HepG2 (cell line): ENCODE results near the gene CIAO2A.

ENCODE experiments used
- ARNTL ChIP-seq: sonication (generic); formaldehyde crosslinking; IDR thresholded peaks from 2 replicates; pipeline ENCODE4 v1.4.0; 2020; ENCODE audit warnings: mild to moderate bottlenecking, missing genetic modification reagents
- FUBP1 ChIP-seq: sonication (generic); formaldehyde crosslinking; IDR thresholded peaks from 2 replicates; pipeline ENCODE4 v1.5.1; 2020; ENCODE audit warnings: missing genetic modification reagents, mild to moderate bottlenecking, borderline replicate concordance
- RFX5 ChIP-seq: IDR thresholded peaks from 2 replicates; pipeline ENCODE4 v1.6.1; 2011; ENCODE audit warnings: low read depth, low read length, improper control_type of control experiment
- SALL2 ChIP-seq: sonication (generic); formaldehyde crosslinking; IDR thresholded peaks from 2 replicates; pipeline ENCODE4 v1.8.1; 2023; ENCODE audit warnings: mild to moderate bottlenecking, missing genetic modification reagents, inconsistent platforms
- TCF7L2 ChIP-seq: IDR thresholded peaks from 2 replicates; pipeline ENCODE4 v1.6.1; 2011; ENCODE audit warnings: mild to moderate bottlenecking, low read depth, low read length, moderate library complexity
- TP53 ChIP-seq: sonication (generic); formaldehyde crosslinking; conservative IDR thresholded peaks from 2 replicates; pipeline ENCODE4 v1.4.0; 2020; ENCODE audit warnings: missing genetic modification reagents
- ZNF274 ChIP-seq: sonication (generic); formaldehyde crosslinking; IDR thresholded peaks from 2 replicates; pipeline ENCODE4 v1.5.1; 2020; ENCODE audit warnings: mild to moderate bottlenecking, missing genetic modification reagents
- TF ChIP-seq, protein P1 (sequence below): sonication (generic); formaldehyde crosslinking; IDR thresholded peaks from 2 replicates; pipeline ENCODE4 v1.5.0; 2020; ENCODE audit warnings: mild to moderate bottlenecking, missing genetic modification reagents, moderate library complexity
- TF ChIP-seq, protein P2 (sequence below): IDR thresholded peaks from 2 replicates; pipeline ENCODE4 v1.6.1; 2012; ENCODE audit warnings: inconsistent platforms

DNA sequence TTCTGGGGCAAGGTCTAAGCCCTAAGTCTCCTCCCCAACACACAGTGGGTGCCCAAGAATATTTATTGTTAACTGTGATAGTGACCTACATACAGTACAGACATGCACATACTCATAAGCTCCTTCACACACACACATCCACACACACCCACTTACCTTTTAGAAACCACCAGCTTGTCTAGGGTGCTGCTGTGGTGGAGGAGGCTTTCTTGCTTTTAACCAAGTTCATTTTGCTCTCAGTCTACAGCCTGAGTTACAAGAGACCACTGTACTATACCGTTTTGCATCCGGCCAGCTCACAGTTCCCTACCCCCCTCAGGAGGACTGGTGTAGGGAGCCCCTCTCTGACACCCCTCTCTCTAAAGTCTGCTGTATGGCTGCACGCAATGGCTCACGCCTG is 64.0 kb downstream of the CIAO2A start:
- TF ChIP-seq ARNTL (CRISPR knock-in tag) (no peak), SALL2 (CRISPR knock-in tag) (no peak), RFX5 (no peak), TCF7L2 (no peak), FUBP1 (CRISPR knock-in tag) (no peak), TP53 (CRISPR knock-in tag) (no peak), ZNF274 (CRISPR knock-in tag) (no peak)
- TF ChIP-seq, protein P1, sequence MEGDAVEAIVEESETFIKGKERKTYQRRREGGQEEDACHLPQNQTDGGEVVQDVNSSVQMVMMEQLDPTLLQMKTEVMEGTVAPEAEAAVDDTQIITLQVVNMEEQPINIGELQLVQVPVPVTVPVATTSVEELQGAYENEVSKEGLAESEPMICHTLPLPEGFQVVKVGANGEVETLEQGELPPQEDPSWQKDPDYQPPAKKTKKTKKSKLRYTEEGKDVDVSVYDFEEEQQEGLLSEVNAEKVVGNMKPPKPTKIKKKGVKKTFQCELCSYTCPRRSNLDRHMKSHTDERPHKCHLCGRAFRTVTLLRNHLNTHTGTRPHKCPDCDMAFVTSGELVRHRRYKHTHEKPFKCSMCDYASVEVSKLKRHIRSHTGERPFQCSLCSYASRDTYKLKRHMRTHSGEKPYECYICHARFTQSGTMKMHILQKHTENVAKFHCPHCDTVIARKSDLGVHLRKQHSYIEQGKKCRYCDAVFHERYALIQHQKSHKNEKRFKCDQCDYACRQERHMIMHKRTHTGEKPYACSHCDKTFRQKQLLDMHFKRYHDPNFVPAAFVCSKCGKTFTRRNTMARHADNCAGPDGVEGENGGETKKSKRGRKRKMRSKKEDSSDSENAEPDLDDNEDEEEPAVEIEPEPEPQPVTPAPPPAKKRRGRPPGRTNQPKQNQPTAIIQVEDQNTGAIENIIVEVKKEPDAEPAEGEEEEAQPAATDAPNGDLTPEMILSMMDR (CRISPR knock-in tag): no peak
- TF ChIP-seq, protein P2, sequence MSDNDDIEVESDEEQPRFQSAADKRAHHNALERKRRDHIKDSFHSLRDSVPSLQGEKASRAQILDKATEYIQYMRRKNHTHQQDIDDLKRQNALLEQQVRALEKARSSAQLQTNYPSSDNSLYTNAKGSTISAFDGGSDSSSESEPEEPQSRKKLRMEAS: no peak
